K562 (cell line): ENCODE results near the gene BCL11A. TPM values are rescaled to one million over a fixed set of nuclear protein-coding genes. Genes with fewer than 3 reads are reported as not detected.

Source experiments
- ARID4B ChIP-seq: sonication (generic); formaldehyde crosslinking; IDR thresholded peaks from 2 replicates; pipeline ENCODE4 v1.8.0; 2022; ENCODE audit warnings: mild to moderate bottlenecking, missing genetic modification reagents
- BCOR ChIP-seq: fragments of 450-650 bp; IDR thresholded peaks from 2 replicates; pipeline ENCODE4 v1.6.1; 2016
- CBX8 ChIP-seq: fragments of 200-600 bp; sonication (generic); IDR thresholded peaks from 2 replicates; pipeline ENCODE4 v1.6.1; 2012; ENCODE audit warnings: borderline replicate concordance, mixed run types, low read depth, mild to moderate bottlenecking, moderate library complexity, mixed read lengths, low read length, control low read depth, inconsistent platforms; ENCODE audit not compliant: poor library complexity, severe bottlenecking; ENCODE audit errors: extremely low read depth
- CCAR2 ChIP-seq: fragments of 200-400 bp; formaldehyde crosslinking; IDR thresholded peaks from 2 replicates; pipeline ENCODE4 v1.6.1; 2017; ENCODE audit warnings: mild to moderate bottlenecking, low read depth, low read length
- E2F6 ChIP-seq, 2 experiments: IDR thresholded peaks; 2 replicates each; pipeline ENCODE4 v1.6.1; 2011; ENCODE audit warnings: borderline replicate concordance in 1 of 2, control low read depth in 1 of 2, low read depth in 1 of 2, low read length in 1 of 2, mild to moderate bottlenecking in 1 of 2, mixed read lengths in 1 of 2, moderate library complexity in 1 of 2; ENCODE audit not compliant: insufficient read depth in 1 of 2, insufficient read length in 1 of 2, poor library complexity in 1 of 2, severe bottlenecking in 1 of 2; ENCODE audit errors: extremely low read depth in 1 of 2
- GABPB1 ChIP-seq: sonication (generic); formaldehyde crosslinking; IDR thresholded peaks from 2 replicates; pipeline ENCODE4 v1.8.0; 2022; ENCODE audit warnings: mild to moderate bottlenecking, missing genetic modification reagents
- GATAD2A ChIP-seq: fragments of 450-650 bp; IDR thresholded peaks from 2 replicates; pipeline ENCODE4 v1.6.1; 2017
- HDAC3 ChIP-seq: fragments of 450-650 bp; IDR thresholded peaks from 2 replicates; pipeline ENCODE4 v1.6.1; 2018; ENCODE audit warnings: borderline replicate concordance, mild to moderate bottlenecking, moderate library complexity; ENCODE audit not compliant: partially characterized antibody
- SPI1 ChIP-seq: IDR thresholded peaks from 2 replicates; pipeline ENCODE4 v1.6.1; 2011; ENCODE audit warnings: low read depth, low read length, control low read depth, borderline replicate concordance
- SREBF2 ChIP-seq: sonication (generic); formaldehyde crosslinking; IDR thresholded peaks from 2 replicates; pipeline ENCODE4 v1.4.0; 2020; ENCODE audit warnings: mild to moderate bottlenecking, missing genetic modification reagents
- ZFP30 ChIP-seq: fragments of 250-450 bp; sonication (Bioruptor Pico); IDR thresholded peaks from 2 replicates; pipeline ENCODE4 v1.8.0; 2022; ENCODE audit warnings: moderate library complexity, mild to moderate bottlenecking, inconsistent platforms, borderline replicate concordance
- ZMIZ1 ChIP-seq, 2 experiments: fragments of 150-350 bp in 1 of 2; IDR thresholded peaks; 2 replicates each; pipeline ENCODE4 v1.6.1; 2012 to 2016; ENCODE audit warnings: low read depth in 2 of 2, low read length in 2 of 2, mild to moderate bottlenecking in 1 of 2, moderate library complexity in 1 of 2
- ZNF12 ChIP-seq: sonication (generic); formaldehyde crosslinking; IDR thresholded peaks from 2 replicates; pipeline ENCODE4 v1.4.0; 2020; ENCODE audit warnings: mild to moderate bottlenecking, missing genetic modification reagents
- polyA plus RNA-seq, 8 experiments: library from polyadenylated mRNA; depleted of rRNA in 4 of 8; stranded (reverse) in 5 of 8; unstranded in 3 of 8; fragments of >200 nt; fragmentation: Nextera tagmentation in 2 of 8; fragmentation: Illumina TruSeq in 1 of 8; extraction: Ambion mirVana in 2 of 8; extraction: Trizol in 1 of 8; gene quantifications; 2 replicates each; pipeline versions ENCODE4 v1.2.1 to v1.2.3, GENCODE V29; 2011 to 2014; ENCODE audit warnings: inconsistent platforms in 1 of 8, missing spikeins in 1 of 8
- total RNA-seq, 7 experiments: library from RNA; depleted of rRNA in 6 of 7; stranded (reverse); fragments of >200 nt in 6 of 7; fragmentation: Illumina TruSeq in 2 of 7; extraction: Trizol in 2 of 7; gene quantifications; 2 replicates each; pipeline versions ENCODE4 v1.2.1 to v1.2.3, GENCODE V29; 2011 to 2021; ENCODE audit warnings: low replicate concordance in 1 of 7

BCL11A gene
- total and polyA plus RNA-seq, 9 of the 15 experiments (the other 6 are each of a cell fraction or from before 2014, with no cell fraction given), result 0.13 TPM; not detected in 8

GRCh38 chr2:60581433-60582282 lies 28.2 kb upstream of the BCL11A start (continued):
- no peak for TF ChIP-seq SPI1
- no peak for TF ChIP-seq GATAD2A
- TF ChIP-seq SREBF2 (CRISPR knock-in tag), result no peak
- peak in 1 of 2 experiments; percentile 68 for TF ChIP-seq E2F6 (IDR thresholded peaks at IDR 0.05; ENCODE audit: borderline replicate concordance in 1 of 2, extremely low read depth in 1 of 2, insufficient read depth in 1 of 2, insufficient read length in 1 of 2, low read depth in 1 of 2, low read length in 1 of 2, poor library complexity in 1 of 2, severe bottlenecking in 1 of 2)
- TF ChIP-seq GABPB1, result no peak
- no peak for TF ChIP-seq HDAC3
- no peak for TF ChIP-seq ARID4B (CRISPR knock-in tag)
- no peak for TF ChIP-seq ZFP30 (CRISPR knock-in tag)
- no peak for TF ChIP-seq BCOR
- TF ChIP-seq CBX8, result no peak
- TF ChIP-seq CCAR2, result no peak
- no peak for TF ChIP-seq ZMIZ1 (IDR thresholded peaks at IDR 0.05; ENCODE audit: low read depth in 2 of 2, low read length in 2 of 2)
- no peak for TF ChIP-seq ZNF12
